HG03439 (cell line): ENCODE results near the gene TSGA10.
"Not testable (repeated sequence)": the region's sequence is repeated elsewhere in the genome, so short reads cannot be mapped to it uniquely, and the experiment has no call there.

Experiments
- ATAC-seq: cut with Tn5 transposase; IDR thresholded peaks from one replicate; pipeline ENCODE4 v1.9.1; 2021; ENCODE audit warnings: mild to moderate bottlenecking, moderate library complexity; ENCODE audit not compliant: unreplicated experiment

TSGA10 gene

DNA sequence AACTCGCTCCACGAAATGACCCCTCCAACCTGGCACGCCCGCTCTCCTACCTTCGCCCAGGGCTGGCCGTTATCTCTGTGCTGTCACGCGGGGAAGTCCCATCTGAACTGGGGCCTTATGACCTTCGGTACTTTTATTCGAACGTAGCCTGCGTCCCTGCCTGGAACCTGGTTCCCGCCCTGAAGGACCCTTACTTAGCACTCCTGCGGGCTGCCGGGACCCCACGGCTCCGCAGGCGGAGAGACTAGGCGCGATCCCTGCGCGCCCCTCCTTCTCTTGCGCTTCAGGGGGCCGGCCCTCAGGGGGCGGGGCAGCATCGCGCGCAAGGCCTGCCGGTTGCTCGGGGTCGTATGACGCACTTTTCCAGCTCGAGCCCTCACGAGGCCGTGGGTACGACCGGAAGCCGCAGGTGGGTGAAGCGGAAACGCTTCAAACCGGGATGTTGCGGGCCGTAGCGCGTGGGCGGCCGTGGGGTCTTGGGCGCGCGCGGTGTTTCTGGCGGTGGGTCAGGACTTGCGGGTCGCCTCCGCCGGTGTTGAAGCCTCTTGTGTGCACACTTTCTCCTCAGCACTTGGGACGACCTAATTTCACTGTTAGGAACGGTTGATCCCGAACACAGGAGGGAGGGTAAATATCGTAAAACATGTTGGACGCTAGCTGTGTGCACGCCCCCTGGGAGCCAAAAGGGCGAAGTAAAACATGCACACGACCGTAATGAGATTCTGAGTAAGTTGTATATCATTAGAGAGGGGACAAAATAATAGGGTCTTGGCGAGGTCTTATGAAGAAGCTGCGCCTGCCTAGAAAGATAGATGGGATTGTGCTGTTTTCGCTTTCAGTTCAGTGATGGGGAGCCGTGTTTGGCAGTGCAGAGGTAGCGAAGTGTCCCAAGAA, at the start of gene TSGA10, which contains the start of gene LIPT1:
Gene TSGA10 (minus strand): TSS at position 300 of the 894 bp plus-strand sequence. CDS start 45,503 bp downstream, outside the sequence.
Gene LIPT1 (plus strand): TSS at position 325 of the 894 bp plus-strand sequence. CDS start 6,991 bp downstream, outside the sequence.
- ATAC-seq: peak; percentile 96

DNA sequence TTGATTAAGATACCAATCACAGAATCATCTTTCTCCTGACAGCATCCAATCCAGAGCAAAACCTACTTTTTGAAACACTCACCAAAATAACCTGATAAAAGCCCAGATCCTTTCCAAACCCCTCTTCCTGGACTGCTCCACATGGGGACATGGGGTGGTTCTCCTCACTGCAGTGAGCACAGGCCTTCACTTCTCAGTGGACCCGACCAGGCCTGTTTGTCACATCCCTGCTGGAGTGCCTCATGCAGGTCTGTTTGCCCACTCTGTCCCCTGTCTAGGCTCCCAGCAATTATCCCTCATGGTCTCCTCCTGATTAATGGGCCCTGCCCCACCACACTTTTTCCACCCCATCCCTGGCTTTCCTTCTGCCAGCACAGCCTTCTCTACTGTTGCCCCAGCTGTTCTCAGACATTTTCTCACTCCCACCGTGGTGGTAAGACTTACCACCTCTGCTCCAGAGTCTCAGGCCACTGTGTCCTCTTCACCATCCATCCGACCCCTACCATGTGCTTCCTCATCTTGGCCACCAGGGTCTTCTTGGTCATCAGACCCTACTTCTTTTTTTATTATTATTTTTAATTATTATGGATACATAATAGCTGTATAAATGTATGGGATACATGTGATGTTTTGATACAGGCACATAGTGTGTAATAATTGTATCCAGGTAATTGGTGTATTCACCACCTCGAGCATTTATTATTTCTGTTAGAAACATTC, 47.4 kb upstream of the TSGA10 start:
- ATAC-seq: no peak

DNA sequence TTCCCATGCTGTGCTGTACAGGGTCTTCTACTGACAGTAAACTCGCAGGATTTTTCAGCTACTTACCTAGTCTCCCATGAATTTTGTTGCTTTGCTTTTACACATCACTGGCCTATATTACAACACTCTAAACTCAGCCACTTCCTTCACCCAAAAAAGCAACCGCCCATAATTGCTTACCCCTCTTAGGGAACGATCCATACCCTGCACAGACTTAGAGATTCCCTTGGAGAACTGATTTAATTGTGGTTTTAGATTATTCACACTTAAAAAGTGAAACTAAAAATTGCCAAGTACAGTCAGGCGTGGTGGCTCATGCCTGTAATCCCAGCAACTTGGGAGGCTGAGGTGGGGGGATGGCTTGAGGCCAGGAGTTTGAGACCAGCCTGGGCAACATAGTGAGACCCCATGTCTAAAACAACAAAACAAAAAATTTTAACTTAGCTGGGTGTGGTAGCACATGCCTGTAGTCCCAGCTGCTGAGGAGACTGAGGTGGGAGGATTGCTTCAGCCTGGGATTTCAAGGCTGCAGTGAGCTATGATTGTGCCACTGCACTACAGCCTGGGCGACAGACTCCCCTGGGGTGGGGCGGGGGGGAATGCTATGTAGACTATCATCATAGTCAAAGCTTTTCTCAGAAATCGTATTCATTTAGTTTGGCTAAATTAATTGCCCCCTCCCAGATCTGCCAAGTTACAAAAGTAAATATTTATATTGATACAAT, 45.5 kb upstream of the TSGA10 start:
- ATAC-seq: no peak

GRCh38 chr2:99198103-99198841, 43.5 kb upstream of the TSGA10 start:
- ATAC-seq: no peak

- not testable (repeated sequence) for ATAC-seq
Measured at GRCh38 chr2:99192364-99192763, 37.6 kb upstream of the TSGA10 start.

DNA sequence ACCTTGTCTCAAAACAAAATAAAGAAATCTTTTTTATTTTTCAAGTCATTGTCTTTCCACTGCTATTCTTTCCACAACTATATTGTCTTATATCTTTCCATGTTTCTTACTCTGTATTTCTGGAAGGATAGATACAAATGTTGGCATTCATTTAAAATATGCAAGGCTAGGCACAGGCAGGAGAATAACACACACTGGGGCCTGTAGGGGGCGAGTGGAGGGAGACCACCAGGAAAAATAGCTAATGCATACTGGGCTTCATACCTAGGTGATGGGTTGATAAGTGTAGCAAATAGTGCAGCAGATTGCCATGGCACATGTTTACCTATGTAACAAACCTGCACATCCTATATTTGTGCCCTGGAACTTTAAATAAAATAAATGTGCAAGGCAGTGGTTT, 35.8 kb upstream of the TSGA10 start:
- ATAC-seq: no peak

GRCh38 chr2:99188357-99188756, 33.6 kb upstream of the TSGA10 start:
- ATAC-seq: no peak

DNA sequence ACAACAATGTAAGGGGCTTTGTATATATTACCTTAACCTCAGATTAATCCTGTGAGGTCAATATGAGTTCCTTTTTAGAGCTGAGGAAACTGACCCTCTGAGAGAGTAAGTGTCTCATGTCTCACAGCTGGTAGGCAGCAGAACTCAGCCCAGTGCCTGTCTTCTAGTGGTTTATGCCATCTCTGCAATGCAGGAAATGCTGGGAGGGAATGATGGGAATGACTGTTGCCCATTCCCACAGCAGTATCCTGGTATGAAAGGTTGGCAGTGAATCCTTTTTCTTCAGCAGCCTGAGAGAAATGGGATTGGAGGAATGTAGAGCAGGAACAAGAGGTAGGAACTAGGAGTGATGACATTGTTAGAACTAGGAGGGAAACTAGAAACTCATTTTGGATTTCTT, 32.3 kb upstream of the TSGA10 start:
- ATAC-seq: no peak

DNA sequence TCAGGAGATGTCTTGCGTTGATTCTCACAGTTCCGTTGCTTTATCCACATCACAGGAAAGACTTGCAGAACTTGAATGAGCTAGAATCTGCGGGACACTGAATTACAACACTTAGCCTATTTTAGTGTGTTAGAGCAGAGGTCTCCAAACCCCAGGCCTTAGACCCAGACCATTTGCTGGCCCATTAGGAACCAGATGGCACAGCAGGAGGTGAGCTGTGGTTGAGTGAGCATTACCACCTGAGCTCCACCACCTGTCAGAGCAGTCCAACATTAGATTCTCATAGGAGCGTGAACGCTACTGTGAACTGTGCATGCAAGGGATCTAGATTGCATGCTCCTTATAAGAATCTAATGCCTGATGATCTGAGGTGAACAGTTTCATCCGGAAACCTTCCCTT, 30.1 kb upstream of the TSGA10 start:
- ATAC-seq: no peak

DNA sequence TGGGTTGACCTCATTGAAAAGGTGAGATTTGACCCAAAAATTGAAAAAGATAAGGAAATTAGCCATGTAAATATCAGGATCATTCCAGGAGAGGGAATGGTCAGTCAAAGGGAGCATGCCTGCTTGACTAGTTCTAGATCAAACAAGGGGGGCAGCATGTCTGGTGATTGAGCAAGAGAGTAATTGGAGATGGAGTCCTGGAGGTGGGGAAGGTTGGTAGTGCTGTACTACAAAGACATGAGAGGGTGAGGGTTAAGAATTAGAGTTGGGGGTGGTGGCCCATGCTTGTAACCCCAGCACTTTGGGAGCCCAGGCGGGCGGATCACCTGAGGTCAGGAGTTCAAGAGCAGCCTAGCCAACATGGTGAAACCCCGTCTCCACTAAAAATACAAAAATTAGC, 28.3 kb upstream of the TSGA10 start:
- ATAC-seq: no peak

GRCh38 chr2:99181624-99182000, 26.9 kb upstream of the TSGA10 start:
- ATAC-seq: no peak

- peak; percentile 96 for ATAC-seq
Measured at GRCh38 chr2:99180755-99181623, 26.2 kb upstream of the TSGA10 start, which contains the start of the genes MITD1 and MRPL30. Gene MITD1 (minus strand): TSS chr2:99181058. CDS start chr2:99180981, 77 bp downstream. Gene MRPL30 (plus strand): TSS chr2:99181184. CDS start chr2:99186204, 5,020 bp downstream.

- no peak for ATAC-seq
Measured at GRCh38 chr2:99171377-99172140, 16.8 kb upstream of the TSGA10 start.

- ATAC-seq: no peak
Measured at GRCh38 chr2:99169534-99169933, 14.8 kb upstream of the TSGA10 start.

DNA sequence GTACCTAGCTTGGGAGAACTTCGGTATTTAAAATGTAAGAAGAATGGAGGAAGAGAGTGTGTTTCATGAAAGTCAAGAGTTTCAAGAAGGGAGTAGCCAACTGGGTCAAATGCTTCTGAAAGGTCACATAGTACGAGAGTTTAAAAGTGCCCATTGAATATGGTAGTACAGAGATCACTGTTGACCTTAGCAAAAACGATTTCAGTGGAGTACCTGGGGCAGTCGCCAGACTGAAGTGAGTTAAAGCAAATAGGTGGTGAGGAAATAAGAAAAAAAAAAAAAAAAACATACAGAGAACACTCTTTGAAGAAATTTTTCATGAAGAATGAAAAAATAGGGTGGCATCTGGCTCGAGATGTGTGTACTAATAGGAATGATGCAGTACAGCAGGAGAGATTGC, 11.5 kb upstream of the TSGA10 start:
- no peak for ATAC-seq

GRCh38 chr2:99159594-99159993, 4.9 kb upstream of the TSGA10 start:
- no peak for ATAC-seq

GRCh38 chr2:99158599-99158998, 3.9 kb upstream of the TSGA10 start:
- ATAC-seq: no peak

DNA sequence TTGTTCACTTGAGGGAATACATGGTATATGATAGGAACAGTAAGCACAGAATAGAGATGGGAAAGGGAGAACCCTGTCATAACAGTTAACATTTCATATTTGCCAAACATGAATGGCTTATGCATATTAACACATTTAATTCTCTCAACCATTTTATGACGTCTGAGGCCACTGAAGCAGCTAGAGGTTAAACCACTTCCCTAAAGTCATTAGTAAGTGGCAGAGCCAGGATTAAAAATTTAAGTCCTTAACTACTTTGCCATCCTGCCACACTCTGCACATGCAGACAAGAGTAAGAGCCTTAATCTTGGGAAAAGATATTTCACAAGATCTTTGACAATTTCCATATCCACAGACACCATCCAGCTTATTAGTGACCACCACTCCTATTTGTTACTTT, 2.1 kb upstream of the TSGA10 start:
- ATAC-seq: no peak
